Stomach (tissue), 4 donors: ENCODE data around the gene LSAMP.

ENCODE experiments used
- EP300 ChIP-seq: sonication (generic); formaldehyde crosslinking; IDR thresholded peaks from one replicate; pipeline ENCODE4 v1.6.1; 2017; ENCODE audit warnings: antibody characterized with exemption
- POLR2A ChIP-seq, 4 donors: fragments of 450-650 bp; IDR thresholded peaks; one replicate each; pipeline ENCODE4 v1.6.1; 2016; ENCODE audit warnings: antibody characterized with exemption in 4 of 4, control low read depth in 2 of 4, mild to moderate bottlenecking in 1 of 4, moderate library complexity in 1 of 4
- POLR2AphosphoS5 ChIP-seq, 3 donors: sonication (generic); formaldehyde crosslinking; IDR thresholded peaks; one replicate each; pipeline ENCODE4 v1.6.1; 2016; ENCODE audit warnings: antibody characterized with exemption in 3 of 3
- TF ChIP-seq, protein P1 (sequence below), 7 experiments: fragments of 450-650 bp in 4 of 7; fragments of 200-600 bp in 3 of 7; sonication (generic) in 3 of 7; IDR thresholded peaks; one replicate each; pipeline ENCODE4 v1.5.1; 2016 to 2019; ENCODE audit warnings: antibody characterized with exemption in 7 of 7, control low read depth in 2 of 7, mild to moderate bottlenecking in 1 of 7

DNA sequence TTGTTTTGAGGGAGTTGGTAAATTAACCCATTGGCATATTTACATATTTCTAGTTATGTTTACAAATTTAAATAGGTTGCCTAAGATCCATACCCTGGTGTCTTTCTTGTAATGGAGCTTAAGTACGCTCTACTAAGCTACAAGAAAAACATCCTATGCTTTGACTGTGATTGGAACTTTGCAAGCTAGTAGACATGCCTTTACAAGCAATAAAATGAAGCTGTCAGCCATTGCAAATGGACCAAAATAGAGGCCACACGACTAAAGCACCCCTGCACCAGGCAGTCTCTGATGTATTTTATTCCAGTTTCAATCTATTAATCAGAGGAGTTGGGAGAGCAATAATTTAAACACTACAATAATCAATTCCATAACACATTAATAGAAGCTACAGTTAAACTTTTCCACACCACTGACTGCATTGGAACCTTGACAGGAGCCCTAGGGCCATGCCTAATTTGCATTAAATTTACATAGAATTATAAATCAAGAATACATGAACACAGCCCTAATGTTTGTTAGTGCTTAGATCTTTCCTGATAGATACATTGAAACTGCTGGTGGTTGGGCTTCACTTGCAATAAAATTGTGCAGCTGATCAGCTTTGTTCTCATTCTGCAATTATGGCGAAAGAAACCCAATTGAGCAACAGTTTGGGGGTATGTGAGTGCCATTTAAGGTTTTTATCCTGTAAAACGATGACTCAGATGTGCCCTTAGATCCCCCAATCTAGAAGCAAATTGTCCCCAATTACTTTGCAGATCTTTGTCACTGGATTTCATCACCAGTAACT is 360.1 kb downstream of the LSAMP start:
- TF ChIP-seq, protein P1, sequence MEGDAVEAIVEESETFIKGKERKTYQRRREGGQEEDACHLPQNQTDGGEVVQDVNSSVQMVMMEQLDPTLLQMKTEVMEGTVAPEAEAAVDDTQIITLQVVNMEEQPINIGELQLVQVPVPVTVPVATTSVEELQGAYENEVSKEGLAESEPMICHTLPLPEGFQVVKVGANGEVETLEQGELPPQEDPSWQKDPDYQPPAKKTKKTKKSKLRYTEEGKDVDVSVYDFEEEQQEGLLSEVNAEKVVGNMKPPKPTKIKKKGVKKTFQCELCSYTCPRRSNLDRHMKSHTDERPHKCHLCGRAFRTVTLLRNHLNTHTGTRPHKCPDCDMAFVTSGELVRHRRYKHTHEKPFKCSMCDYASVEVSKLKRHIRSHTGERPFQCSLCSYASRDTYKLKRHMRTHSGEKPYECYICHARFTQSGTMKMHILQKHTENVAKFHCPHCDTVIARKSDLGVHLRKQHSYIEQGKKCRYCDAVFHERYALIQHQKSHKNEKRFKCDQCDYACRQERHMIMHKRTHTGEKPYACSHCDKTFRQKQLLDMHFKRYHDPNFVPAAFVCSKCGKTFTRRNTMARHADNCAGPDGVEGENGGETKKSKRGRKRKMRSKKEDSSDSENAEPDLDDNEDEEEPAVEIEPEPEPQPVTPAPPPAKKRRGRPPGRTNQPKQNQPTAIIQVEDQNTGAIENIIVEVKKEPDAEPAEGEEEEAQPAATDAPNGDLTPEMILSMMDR (IDR thresholded peaks at IDR 0.05), result no peak
- TF ChIP-seq POLR2A (IDR thresholded peaks at IDR 0.05), result no peak
- no peak for TF ChIP-seq POLR2AphosphoS5 (IDR thresholded peaks at IDR 0.05)
- TF ChIP-seq EP300, result no peak
